GM23338 (cell line): ENCODE data around the gene GLI1. TPM values are rescaled to one million over a fixed set of nuclear protein-coding genes. Genes with fewer than 3 reads are reported as not detected.
A peak's percentile ranks its signal among the peaks of the same experiment; 100 is the strongest.
"Not testable (repeated sequence)": the region's sequence is repeated elsewhere in the genome, so short reads cannot be mapped to it uniquely, and the experiment has no call there.

Experiments
- ATAC-seq: fragments of 200-7000 bp; cut with Tn5 transposase; 3 replicates; pipeline ENCODE4 v1.9.1; 2020
- DNase-seq: peaks from one replicate; pipeline ENCODE4 v3.0.0-alpha.2; 2015; ENCODE audit warnings: low spot score
- H2AFZ ChIP-seq: fragments of 200-600 bp; sonication (generic); 2 replicates; pipeline ENCODE4 v1.8.0; 2016; ENCODE audit warnings: antibody characterized with exemption, mild to moderate bottlenecking, moderate library complexity
- H3F3A ChIP-seq: fragments of 200-600 bp; sonication (generic); replicated peaks from 2 replicates; pipeline ENCODE4 v1.8.0; 2017; ENCODE audit warnings: antibody characterized with exemption, mixed run types, low read depth
- H3K27ac ChIP-seq: fragments of 200-600 bp; sonication (generic); 2 replicates; pipeline ENCODE4 v1.6.1; 2016; ENCODE audit warnings: low read depth
- H3K27me3 ChIP-seq: fragments of 200-600 bp; sonication (generic); 2 replicates; pipeline ENCODE4 v1.8.0; 2016; ENCODE audit warnings: mild to moderate bottlenecking, mixed run types, moderate library complexity; ENCODE audit not compliant: insufficient read depth
- H3K36me3 ChIP-seq: fragments of 200-600 bp; sonication (generic); 2 replicates; pipeline ENCODE4 v1.8.0; 2016; ENCODE audit warnings: mild to moderate bottlenecking; ENCODE audit not compliant: insufficient read depth
- H3K4me1 ChIP-seq: fragments of 200-600 bp; sonication (generic); 2 replicates; pipeline ENCODE4 v1.8.0; 2016; ENCODE audit warnings: mild to moderate bottlenecking, moderate library complexity; ENCODE audit not compliant: insufficient read depth
- H3K4me2 ChIP-seq: fragments of 200-600 bp; sonication (generic); 2 replicates; pipeline ENCODE4 v1.7.1; 2017; ENCODE audit warnings: mixed run types
- H3K4me3 ChIP-seq: fragments of 200-600 bp; sonication (generic); 2 replicates; pipeline ENCODE4 v1.6.1; 2016; ENCODE audit warnings: mixed run types
- H3K79me2 ChIP-seq: fragments of 200-600 bp; sonication (generic); replicated peaks from 2 replicates; pipeline ENCODE4 v1.8.0; 2017; ENCODE audit warnings: mild to moderate bottlenecking; ENCODE audit not compliant: insufficient read depth
- H3K9me2 ChIP-seq: fragments of 200-600 bp; sonication (generic); 2 replicates; pipeline ENCODE4 v1.8.0; 2017; ENCODE audit not compliant: insufficient read depth
- H4K20me1 ChIP-seq: fragments of 200-600 bp; sonication (generic); replicated peaks from 2 replicates; pipeline ENCODE4 v1.8.0; 2017; ENCODE audit warnings: mild to moderate bottlenecking; ENCODE audit not compliant: insufficient read depth
- H3K27ac Mint-ChIP-seq: 2 replicates; pipeline ENCODE4 v1.8.0; 2020; ENCODE audit warnings: inconsistent platforms, mild to moderate bottlenecking, moderate library complexity, mixed read lengths
- H3K27me3 Mint-ChIP-seq: 3 replicates; pipeline ENCODE4 v1.8.0; 2022; ENCODE audit warnings: low read depth, mild to moderate bottlenecking, moderate library complexity, mixed read lengths, inconsistent platforms; ENCODE audit not compliant: insufficient read depth, poor library complexity
- H3K36me3 Mint-ChIP-seq: 3 replicates; pipeline ENCODE4 v1.8.0; 2021; ENCODE audit warnings: low read depth, mild to moderate bottlenecking, inconsistent platforms, moderate library complexity, mixed read lengths
- H3K4me1 Mint-ChIP-seq: 3 replicates; pipeline ENCODE4 v1.8.0; 2020; ENCODE audit warnings: mild to moderate bottlenecking, inconsistent platforms, mixed read lengths
- H3K4me3 Mint-ChIP-seq: 3 replicates; pipeline ENCODE4 v1.8.0; 2021; ENCODE audit warnings: moderate library complexity, mild to moderate bottlenecking, inconsistent platforms, mixed read lengths
- H3K9me3 Mint-ChIP-seq: 3 replicates; pipeline ENCODE4 v1.8.0; 2020; ENCODE audit warnings: moderate library complexity, mild to moderate bottlenecking, inconsistent platforms, mixed read lengths
- CREB1 ChIP-seq: fragments of 250-450 bp; sonication (Bioruptor Pico); IDR thresholded peaks from 2 replicates; pipeline ENCODE4 v1.5.0; 2020; ENCODE audit warnings: low read depth, mild to moderate bottlenecking, moderate library complexity
- EZH2phosphoT487 ChIP-seq: fragments of 200-600 bp; sonication (generic); IDR thresholded peaks from one replicate; pipeline ENCODE4 v1.8.1; 2018; ENCODE audit warnings: antibody characterized with exemption; ENCODE audit not compliant: unreplicated experiment
- JUNB ChIP-seq: IDR thresholded peaks from one replicate; pipeline ENCODE4 v1.6.1; 2016; ENCODE audit warnings: antibody characterized with exemption; ENCODE audit not compliant: unreplicated experiment
- NANOG ChIP-seq: IDR thresholded peaks from 2 replicates; pipeline ENCODE4 v1.6.1; 2016; ENCODE audit warnings: antibody characterized with exemption, borderline replicate concordance
- STAT1 ChIP-seq: IDR thresholded peaks from one replicate; pipeline ENCODE4 v1.6.1; 2016; ENCODE audit warnings: antibody characterized with exemption; ENCODE audit not compliant: unreplicated experiment
- ZNF114 ChIP-seq: fragments of 250-450 bp; sonication (Bioruptor Pico); IDR thresholded peaks from 2 replicates; pipeline ENCODE4 v1.5.0; 2020; ENCODE audit warnings: mild to moderate bottlenecking, moderate library complexity
- polyA plus RNA-seq: library from polyadenylated mRNA; unstranded; fragments of >200 nt; fragmentation: Nextera tagmentation; extraction: Ambion mirVana; gene quantifications from 2 replicates; pipeline ENCODE4 v1.2.1, GENCODE V29; 2016
- total RNA-seq: library from RNA; depleted of rRNA; stranded (reverse); fragments of >200 nt; shearing (Covaris generic); gene quantifications from 2 replicates; pipeline ENCODE4 v1.2.3, GENCODE V29; 2014
- TF ChIP-seq, protein P1 (sequence below): fragments of 250-450 bp; sonication (Bioruptor Pico); IDR thresholded peaks from 2 replicates; pipeline ENCODE4 v1.5.0; 2020; ENCODE audit warnings: mild to moderate bottlenecking, moderate library complexity
- TF ChIP-seq, protein P2 (sequence below), 2 experiments: fragments of 200-600 bp in 1 of 2; sonication (generic) in 1 of 2; conservative IDR thresholded peaks; 2 replicates each; pipeline versions ENCODE4 v1.5.1 to v1.6.1; 2016 to 2017; ENCODE audit warnings: antibody characterized with exemption in 2 of 2, low read depth in 2 of 2, mild to moderate bottlenecking in 2 of 2, moderate library complexity in 1 of 2
- TF ChIP-seq, protein P3 (sequence below): IDR thresholded peaks from 2 replicates; pipeline ENCODE4 v1.6.1; 2016; ENCODE audit warnings: antibody characterized with exemption
- TF ChIP-seq, protein P4 (sequence below): IDR thresholded peaks from one replicate; pipeline ENCODE4 v1.6.1; 2018; ENCODE audit warnings: antibody characterized with exemption; ENCODE audit not compliant: unreplicated experiment

The GLI1 gene
- total and polyA plus RNA-seq, 2 experiments from 2014 or later: 5.6 to 18.1 TPM

DNA sequence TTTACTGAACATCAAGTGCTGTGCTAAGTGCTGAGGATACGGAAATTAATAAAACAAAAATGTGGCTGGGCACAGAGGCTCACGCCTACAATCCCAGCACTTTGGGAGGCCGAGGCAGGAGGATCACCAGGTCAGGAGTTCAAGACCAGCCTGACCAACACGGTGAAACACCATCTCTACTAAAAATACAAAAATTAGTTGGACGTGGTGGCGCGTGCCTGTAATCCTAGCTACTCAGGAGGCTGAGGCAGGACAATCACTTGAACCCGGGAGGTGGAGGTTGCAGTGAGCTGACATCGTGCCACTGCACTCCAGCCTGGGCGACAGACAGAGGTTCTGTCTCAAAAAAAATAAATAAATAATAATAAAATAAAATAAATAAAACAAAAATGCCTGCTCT is 32.6 kb upstream of the GLI1 start:
- not testable (repeated sequence) for ATAC-seq, H3K9me3 Mint-ChIP-seq, H3K4me3 ChIP-seq, H4K20me1 ChIP-seq, H3K27me3 ChIP-seq, H3K27ac ChIP-seq, H2AFZ ChIP-seq, H3K4me3 Mint-ChIP-seq, H3K27ac Mint-ChIP-seq, H3K36me3 Mint-ChIP-seq, DNase-seq, H3K4me2 ChIP-seq, H3K36me3 ChIP-seq, H3K9me2 ChIP-seq, H3F3A ChIP-seq, H3K27me3 Mint-ChIP-seq
- H3K4me1 Mint-ChIP-seq: peaks cover 22% of the 10 kb centered on the region
- Histone ChIP-seq H3K79me2 (peaks cover 34% of the 10 kb centered on the region), H3K4me1 (peaks cover 15% of the 10 kb centered on the region; the same call in 1 of the 2 replicates)

DNA sequence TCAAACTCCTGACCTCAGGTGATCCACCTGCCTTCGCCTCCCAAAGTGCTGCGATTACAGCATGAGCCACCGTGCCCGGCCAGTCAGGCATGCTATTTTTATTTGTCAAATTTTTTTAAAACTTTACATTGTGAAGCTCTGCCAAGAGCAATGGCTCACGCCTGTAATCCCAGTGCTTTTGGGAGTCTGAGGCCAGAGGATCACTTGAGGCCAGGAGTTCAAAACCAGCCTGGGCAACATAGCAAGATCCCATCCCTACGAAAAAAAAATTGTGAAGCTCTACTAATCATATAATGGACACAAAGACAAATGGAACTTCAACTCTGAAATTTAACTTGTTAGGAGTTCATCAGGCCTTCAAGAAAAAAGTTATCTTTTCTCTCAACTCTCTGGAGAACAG is 30.6 kb upstream of the GLI1 start:
- H3K79me2 ChIP-seq: peaks cover 34% of the 10 kb centered on the region
- TF ChIP-seq EZH2phosphoT487 (no peak), JUNB (no peak), NANOG (no peak), ZNF114 (no peak), CREB1 (CRISPR knock-in tag) (no peak), STAT1 (no peak)
- TF ChIP-seq, protein P1, sequence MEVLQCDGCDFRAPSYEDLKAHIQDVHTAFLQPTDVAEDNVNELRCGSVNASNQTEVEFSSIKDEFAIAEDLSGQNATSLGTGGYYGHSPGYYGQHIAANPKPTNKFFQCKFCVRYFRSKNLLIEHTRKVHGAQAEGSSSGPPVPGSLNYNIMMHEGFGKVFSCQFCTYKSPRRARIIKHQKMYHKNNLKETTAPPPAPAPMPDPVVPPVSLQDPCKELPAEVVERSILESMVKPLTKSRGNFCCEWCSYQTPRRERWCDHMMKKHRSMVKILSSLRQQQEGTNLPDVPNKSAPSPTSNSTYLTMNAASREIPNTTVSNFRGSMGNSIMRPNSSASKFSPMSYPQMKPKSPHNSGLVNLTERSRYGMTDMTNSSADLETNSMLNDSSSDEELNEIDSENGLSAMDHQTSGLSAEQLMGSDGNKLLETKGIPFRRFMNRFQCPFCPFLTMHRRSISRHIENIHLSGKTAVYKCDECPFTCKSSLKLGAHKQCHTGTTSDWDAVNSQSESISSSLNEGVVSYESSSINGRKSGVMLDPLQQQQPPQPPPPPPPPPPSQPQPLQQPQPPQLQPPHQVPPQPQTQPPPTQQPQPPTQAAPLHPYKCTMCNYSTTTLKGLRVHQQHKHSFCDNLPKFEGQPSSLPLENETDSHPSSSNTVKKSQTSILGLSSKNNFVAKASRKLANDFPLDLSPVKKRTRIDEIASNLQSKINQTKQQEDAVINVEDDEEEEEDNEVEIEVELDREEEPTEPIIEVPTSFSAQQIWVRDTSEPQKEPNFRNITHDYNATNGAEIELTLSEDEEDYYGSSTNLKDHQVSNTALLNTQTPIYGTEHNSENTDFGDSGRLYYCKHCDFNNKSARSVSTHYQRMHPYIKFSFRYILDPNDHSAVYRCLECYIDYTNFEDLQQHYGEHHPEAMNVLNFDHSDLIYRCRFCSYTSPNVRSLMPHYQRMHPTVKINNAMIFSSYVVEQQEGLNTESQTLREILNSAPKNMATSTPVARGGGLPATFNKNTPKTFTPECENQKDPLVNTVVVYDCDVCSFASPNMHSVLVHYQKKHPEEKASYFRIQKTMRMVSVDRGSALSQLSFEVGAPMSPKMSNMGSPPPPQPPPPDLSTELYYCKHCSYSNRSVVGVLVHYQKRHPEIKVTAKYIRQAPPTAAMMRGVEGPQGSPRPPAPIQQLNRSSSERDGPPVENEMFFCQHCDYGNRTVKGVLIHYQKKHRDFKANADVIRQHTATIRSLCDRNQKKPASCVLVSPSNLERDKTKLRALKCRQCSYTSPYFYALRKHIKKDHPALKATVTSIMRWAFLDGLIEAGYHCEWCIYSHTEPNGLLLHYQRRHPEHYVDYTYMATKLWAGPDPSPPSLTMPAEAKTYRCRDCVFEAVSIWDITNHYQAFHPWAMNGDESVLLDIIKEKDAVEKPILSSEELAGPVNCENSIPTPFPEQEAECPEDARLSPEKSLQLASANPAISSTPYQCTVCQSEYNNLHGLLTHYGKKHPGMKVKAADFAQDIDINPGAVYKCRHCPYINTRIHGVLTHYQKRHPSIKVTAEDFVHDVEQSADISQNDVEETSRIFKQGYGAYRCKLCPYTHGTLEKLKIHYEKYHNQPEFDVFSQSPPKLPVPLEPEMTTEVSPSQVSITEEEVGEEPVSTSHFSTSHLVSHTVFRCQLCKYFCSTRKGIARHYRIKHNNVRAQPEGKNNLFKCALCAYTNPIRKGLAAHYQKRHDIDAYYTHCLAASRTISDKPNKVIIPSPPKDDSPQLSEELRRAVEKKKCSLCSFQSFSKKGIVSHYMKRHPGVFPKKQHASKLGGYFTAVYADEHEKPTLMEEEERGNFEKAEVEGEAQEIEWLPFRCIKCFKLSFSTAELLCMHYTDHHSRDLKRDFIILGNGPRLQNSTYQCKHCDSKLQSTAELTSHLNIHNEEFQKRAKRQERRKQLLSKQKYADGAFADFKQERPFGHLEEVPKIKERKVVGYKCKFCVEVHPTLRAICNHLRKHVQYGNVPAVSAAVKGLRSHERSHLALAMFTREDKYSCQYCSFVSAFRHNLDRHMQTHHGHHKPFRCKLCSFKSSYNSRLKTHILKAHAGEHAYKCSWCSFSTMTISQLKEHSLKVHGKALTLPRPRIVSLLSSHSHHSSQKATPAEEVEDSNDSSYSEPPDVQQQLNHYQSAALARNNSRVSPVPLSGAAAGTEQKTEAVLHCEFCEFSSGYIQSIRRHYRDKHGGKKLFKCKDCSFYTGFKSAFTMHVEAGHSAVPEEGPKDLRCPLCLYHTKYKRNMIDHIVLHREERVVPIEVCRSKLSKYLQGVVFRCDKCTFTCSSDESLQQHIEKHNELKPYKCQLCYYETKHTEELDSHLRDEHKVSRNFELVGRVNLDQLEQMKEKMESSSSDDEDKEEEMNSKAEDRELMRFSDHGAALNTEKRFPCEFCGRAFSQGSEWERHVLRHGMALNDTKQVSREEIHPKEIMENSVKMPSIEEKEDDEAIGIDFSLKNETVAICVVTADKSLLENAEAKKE (CRISPR knock-in tag): no peak
- TF ChIP-seq, protein P2, sequence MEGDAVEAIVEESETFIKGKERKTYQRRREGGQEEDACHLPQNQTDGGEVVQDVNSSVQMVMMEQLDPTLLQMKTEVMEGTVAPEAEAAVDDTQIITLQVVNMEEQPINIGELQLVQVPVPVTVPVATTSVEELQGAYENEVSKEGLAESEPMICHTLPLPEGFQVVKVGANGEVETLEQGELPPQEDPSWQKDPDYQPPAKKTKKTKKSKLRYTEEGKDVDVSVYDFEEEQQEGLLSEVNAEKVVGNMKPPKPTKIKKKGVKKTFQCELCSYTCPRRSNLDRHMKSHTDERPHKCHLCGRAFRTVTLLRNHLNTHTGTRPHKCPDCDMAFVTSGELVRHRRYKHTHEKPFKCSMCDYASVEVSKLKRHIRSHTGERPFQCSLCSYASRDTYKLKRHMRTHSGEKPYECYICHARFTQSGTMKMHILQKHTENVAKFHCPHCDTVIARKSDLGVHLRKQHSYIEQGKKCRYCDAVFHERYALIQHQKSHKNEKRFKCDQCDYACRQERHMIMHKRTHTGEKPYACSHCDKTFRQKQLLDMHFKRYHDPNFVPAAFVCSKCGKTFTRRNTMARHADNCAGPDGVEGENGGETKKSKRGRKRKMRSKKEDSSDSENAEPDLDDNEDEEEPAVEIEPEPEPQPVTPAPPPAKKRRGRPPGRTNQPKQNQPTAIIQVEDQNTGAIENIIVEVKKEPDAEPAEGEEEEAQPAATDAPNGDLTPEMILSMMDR (conservative IDR thresholded peaks at IDR 0.05; ENCODE audit: low read depth in 2 of 2): no peak
- TF ChIP-seq, protein P3, sequence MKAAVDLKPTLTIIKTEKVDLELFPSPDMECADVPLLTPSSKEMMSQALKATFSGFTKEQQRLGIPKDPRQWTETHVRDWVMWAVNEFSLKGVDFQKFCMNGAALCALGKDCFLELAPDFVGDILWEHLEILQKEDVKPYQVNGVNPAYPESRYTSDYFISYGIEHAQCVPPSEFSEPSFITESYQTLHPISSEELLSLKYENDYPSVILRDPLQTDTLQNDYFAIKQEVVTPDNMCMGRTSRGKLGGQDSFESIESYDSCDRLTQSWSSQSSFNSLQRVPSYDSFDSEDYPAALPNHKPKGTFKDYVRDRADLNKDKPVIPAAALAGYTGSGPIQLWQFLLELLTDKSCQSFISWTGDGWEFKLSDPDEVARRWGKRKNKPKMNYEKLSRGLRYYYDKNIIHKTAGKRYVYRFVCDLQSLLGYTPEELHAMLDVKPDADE: no peak
- TF ChIP-seq, protein P4, sequence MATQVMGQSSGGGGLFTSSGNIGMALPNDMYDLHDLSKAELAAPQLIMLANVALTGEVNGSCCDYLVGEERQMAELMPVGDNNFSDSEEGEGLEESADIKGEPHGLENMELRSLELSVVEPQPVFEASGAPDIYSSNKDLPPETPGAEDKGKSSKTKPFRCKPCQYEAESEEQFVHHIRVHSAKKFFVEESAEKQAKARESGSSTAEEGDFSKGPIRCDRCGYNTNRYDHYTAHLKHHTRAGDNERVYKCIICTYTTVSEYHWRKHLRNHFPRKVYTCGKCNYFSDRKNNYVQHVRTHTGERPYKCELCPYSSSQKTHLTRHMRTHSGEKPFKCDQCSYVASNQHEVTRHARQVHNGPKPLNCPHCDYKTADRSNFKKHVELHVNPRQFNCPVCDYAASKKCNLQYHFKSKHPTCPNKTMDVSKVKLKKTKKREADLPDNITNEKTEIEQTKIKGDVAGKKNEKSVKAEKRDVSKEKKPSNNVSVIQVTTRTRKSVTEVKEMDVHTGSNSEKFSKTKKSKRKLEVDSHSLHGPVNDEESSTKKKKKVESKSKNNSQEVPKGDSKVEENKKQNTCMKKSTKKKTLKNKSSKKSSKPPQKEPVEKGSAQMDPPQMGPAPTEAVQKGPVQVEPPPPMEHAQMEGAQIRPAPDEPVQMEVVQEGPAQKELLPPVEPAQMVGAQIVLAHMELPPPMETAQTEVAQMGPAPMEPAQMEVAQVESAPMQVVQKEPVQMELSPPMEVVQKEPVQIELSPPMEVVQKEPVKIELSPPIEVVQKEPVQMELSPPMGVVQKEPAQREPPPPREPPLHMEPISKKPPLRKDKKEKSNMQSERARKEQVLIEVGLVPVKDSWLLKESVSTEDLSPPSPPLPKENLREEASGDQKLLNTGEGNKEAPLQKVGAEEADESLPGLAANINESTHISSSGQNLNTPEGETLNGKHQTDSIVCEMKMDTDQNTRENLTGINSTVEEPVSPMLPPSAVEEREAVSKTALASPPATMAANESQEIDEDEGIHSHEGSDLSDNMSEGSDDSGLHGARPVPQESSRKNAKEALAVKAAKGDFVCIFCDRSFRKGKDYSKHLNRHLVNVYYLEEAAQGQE: no peak

More for the DNA sequence above, 30.6 kb upstream of the GLI1 start:
- DNase-seq (no peak), ATAC-seq (no peak)
- no peak overlapping the region for H2AFZ ChIP-seq
- H3K9me3 Mint-ChIP-seq: no peaks in the 10 kb centered on the region
- H3K4me3 Mint-ChIP-seq: peak overlapping the region; percentile 93
- no peaks in the 10 kb centered on the region for H4K20me1 ChIP-seq
- peaks cover 22% of the 10 kb centered on the region for H3K4me1 Mint-ChIP-seq
- peak overlapping the region; percentile 64; the same call in 1 of the 2 replicates for H3K4me3 ChIP-seq
- no peaks in the 10 kb centered on the region for H3K36me3 ChIP-seq
- no peaks in the 10 kb centered on the region for H3K9me2 ChIP-seq
- H3K36me3 Mint-ChIP-seq: peaks cover 4% of the 10 kb centered on the region
- peaks cover 14% of the 10 kb centered on the region for H3F3A ChIP-seq
- H3K27me3 ChIP-seq: no peaks in the 10 kb centered on the region
- H3K4me2 ChIP-seq: peak overlapping the region; percentile 91
- peak overlapping the region; percentile 62 for H3K27ac Mint-ChIP-seq
- peaks cover 15% of the 10 kb centered on the region; the same call in 1 of the 2 replicates for H3K4me1 ChIP-seq
- peak overlapping the region; percentile 93; the same call in 1 of the 2 replicates for H3K27ac ChIP-seq
- H3K27me3 Mint-ChIP-seq: peaks cover 6% of the 10 kb centered on the region
